Muscle of leg (tissue), 11 donors: ENCODE measurements around the gene DENND4A. TPM values are rescaled to one million over a fixed set of nuclear protein-coding genes. Genes with fewer than 3 reads are reported as not detected.

Experiments used
- DNase-seq: peaks from one replicate; pipeline ENCODE4 v3.0.0; 2013
- H3K27ac ChIP-seq: one replicate; pipeline ENCODE4 v1.5.1; 2013; ENCODE audit warnings: mild to moderate bottlenecking, low read length, control low read depth
- H3K27me3 ChIP-seq: one replicate; pipeline ENCODE4 v1.6.1; 2013; ENCODE audit warnings: low read length; ENCODE audit not compliant: control insufficient read depth, insufficient read depth
- H3K36me3 ChIP-seq: one replicate; pipeline ENCODE4 v1.6.1; 2013; ENCODE audit warnings: low read length; ENCODE audit not compliant: control insufficient read depth, insufficient read depth
- H3K4me1 ChIP-seq: one replicate; pipeline ENCODE4 v1.6.1; 2013; ENCODE audit warnings: low read length; ENCODE audit not compliant: control insufficient read depth, insufficient read depth
- H3K4me3 ChIP-seq: one replicate; pipeline ENCODE4 v1.5.1; 2013; ENCODE audit warnings: low read length, control low read depth
- H3K9me3 ChIP-seq: replicated peaks from 2 replicates; pipeline ENCODE4 v1.6.1; 2013; ENCODE audit warnings: low read depth, low read length; ENCODE audit not compliant: control insufficient read depth
- WGBS: methylation state at CpG from one replicate; pipeline ENCODE4 v1.1.5; 2013; ENCODE audit warnings: missing lambda C conversion rate; ENCODE audit not compliant: insufficient coverage; 5-methylcytosine and 5-hydroxymethylcytosine counted together
- polyA plus RNA-seq, 8 donors: library from polyadenylated mRNA; unstranded; fragments of 120-200 nt; gene quantifications; one replicate each; pipeline versions ENCODE4 v1.2.1 to v1.2.3, GENCODE V29; 2013; ENCODE audit warnings: inconsistent platforms in 1 of 8, low replicate concordance in 1 of 8; ENCODE audit not compliant: insufficient read length in 8 of 8, insufficient read depth in 1 of 8
- total RNA-seq: library from RNA; stranded (reverse); fragments of 120-200 nt; gene quantifications from one replicate; pipeline ENCODE4 v1.2.4, GENCODE V29; 2013

DENND4A gene
- total and polyA plus RNA-seq, 9 donors: 8.6 to 19.5 (median 11.5) TPM

DNA sequence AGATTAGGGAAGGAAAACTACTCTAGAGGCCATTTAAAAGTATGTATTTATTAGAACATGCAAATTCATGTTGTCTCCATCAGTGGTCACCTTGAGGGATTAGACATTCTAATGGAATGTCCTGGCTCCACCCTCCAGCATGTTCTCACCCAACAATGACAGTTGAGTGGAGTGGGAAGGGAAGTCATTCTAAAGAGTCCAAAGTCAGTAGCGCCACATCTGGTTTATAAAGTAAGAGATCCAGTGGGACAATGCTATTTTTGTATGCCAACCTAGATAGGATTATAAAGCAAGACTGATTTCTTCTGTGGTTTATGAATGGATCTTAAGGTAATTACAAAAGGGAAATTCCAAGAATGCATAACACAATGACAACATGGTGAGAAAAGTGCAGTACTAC, 137.1 kb downstream of the DENND4A start:
- H3K9me3 ChIP-seq: no peaks in the 10 kb centered on the region
- no peak for DNase-seq
- WGBS: 100% methylated on average over 1 of the region's 1 CpG
- no peaks in the 10 kb centered on the region for H3K4me1 ChIP-seq
- peaks cover 35% of the 10 kb centered on the region for H3K36me3 ChIP-seq
- no peaks in the 10 kb centered on the region for H3K27me3 ChIP-seq
- no peak overlapping the region for H3K4me3 ChIP-seq
- H3K27ac ChIP-seq: no peak overlapping the region

DNA sequence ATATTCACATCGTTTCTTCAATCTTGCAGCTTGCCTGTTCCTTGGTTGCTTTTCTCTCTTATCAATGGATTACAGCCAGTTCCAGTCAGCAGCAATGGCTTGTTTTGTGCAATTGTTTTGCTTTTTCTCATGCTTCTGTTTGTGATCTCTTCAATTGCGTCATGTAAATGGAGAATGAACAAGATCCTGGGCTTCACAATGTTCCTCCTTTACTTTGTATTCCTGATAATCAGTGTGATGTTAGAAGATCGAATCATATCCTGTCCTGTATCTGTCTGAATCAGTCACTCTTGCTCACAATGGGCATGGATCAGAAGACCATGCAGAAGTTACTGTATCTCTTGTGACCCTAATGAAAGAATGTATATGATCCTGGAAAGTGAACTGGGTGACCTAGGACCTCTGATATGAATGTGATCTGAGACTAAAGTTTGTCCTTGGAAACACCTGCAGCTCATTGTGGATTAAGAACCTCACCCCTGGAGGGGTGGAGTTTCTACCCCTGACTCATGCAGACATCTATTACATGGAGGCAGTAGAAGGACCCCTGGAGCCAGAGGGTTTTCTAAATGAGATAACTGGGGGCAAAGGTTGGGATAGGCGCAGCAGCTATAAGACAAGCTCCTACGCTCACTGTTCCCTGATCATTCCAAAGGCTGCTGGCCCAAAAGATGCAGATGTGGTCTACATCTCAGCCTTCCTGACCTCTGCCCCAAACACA, 138.1 kb downstream of the DENND4A start:
- no peaks in the 10 kb centered on the region for H3K9me3 ChIP-seq
- no peak overlapping the region for H3K4me3 ChIP-seq
- DNase-seq: no peak
- 100% methylated on average over 2 of the region's 5 CpGs for WGBS
- H3K27me3 ChIP-seq: no peaks in the 10 kb centered on the region
- H3K4me1 ChIP-seq: no peaks in the 10 kb centered on the region
- no peak overlapping the region for H3K27ac ChIP-seq
- peaks cover 35% of the 10 kb centered on the region for H3K36me3 ChIP-seq

GRCh38 chr15:65653341-65653740, 138.8 kb downstream of the DENND4A start:
- Histone ChIP-seq H3K36me3 (peaks cover 35% of the 10 kb centered on the region), H3K4me1 (no peaks in the 10 kb centered on the region), H3K27me3 (no peaks in the 10 kb centered on the region)

GRCh38 chr15:65651831-65652749, 140.0 kb downstream of the DENND4A start:
- peaks cover 31% of the 10 kb centered on the region for H3K36me3 ChIP-seq
- no peaks in the 10 kb centered on the region for H3K9me3 ChIP-seq
- DNase-seq: no peak
- H3K4me3 ChIP-seq: no peak overlapping the region
- H3K27ac ChIP-seq: no peak overlapping the region
- no peaks in the 10 kb centered on the region for H3K27me3 ChIP-seq
- 81% methylated on average over 5 of the region's 11 CpGs for WGBS
- no peaks in the 10 kb centered on the region for H3K4me1 ChIP-seq

More at GRCh38 chr15:65653341-65653740, 138.8 kb downstream of the DENND4A start:
- DNase-seq: no peak
- Histone ChIP-seq H3K27ac (no peak overlapping the region), H3K4me3 (no peak overlapping the region), H3K9me3 (no peaks in the 10 kb centered on the region)

GRCh38 chr15:65651042-65651322, 141.1 kb downstream of the DENND4A start:
- no CpG with 5 or more reads among the region's 1 CpG for WGBS
- H3K4me3 ChIP-seq: no peak overlapping the region
- no peaks in the 10 kb centered on the region for H3K27me3 ChIP-seq
- peaks cover 25% of the 10 kb centered on the region for H3K36me3 ChIP-seq
- H3K4me1 ChIP-seq: no peaks in the 10 kb centered on the region
- no peaks in the 10 kb centered on the region for H3K9me3 ChIP-seq
- no peak for DNase-seq
- no peak overlapping the region for H3K27ac ChIP-seq

GRCh38 chr15:65650312-65651041, 141.6 kb downstream of the DENND4A start:
- Histone ChIP-seq H3K27me3 (no peaks in the 10 kb centered on the region), H3K9me3 (no peaks in the 10 kb centered on the region), H3K27ac (no peak overlapping the region), H3K4me3 (no peak overlapping the region), H3K4me1 (no peaks in the 10 kb centered on the region), H3K36me3 (peaks cover 24% of the 10 kb centered on the region)
- 95% methylated on average over 6 of the region's 12 CpGs for WGBS
- no peak for DNase-seq

DNA sequence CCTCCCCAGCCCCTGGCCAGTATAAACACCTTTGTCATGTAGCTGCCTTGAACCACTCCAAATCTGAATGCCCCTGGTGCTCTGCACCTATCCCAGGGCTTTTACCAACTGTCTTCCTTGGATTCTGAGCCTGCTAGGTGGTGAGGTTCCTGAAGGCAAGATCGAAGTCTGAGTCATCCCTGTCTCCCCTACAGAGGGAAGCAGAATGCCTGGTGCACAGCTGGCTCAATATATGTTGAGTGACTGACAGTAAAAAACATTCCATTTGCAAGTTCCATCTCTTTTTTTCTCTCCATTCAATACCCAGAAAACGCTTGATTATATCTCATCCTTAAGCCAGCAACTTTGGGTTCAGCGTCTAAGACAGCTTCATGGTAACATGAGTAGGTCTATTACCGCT, 145.6 kb downstream of the DENND4A start:
- 47% methylated on average over 3 of the region's 4 CpGs for WGBS
- Histone ChIP-seq H3K4me1 (peaks cover 11% of the 10 kb centered on the region), H3K4me3 (no peak overlapping the region), H3K27ac (no peak overlapping the region), H3K9me3 (no peaks in the 10 kb centered on the region), H3K36me3 (peaks cover 8% of the 10 kb centered on the region), H3K27me3 (no peaks in the 10 kb centered on the region)
- DNase-seq: no peak

DNA sequence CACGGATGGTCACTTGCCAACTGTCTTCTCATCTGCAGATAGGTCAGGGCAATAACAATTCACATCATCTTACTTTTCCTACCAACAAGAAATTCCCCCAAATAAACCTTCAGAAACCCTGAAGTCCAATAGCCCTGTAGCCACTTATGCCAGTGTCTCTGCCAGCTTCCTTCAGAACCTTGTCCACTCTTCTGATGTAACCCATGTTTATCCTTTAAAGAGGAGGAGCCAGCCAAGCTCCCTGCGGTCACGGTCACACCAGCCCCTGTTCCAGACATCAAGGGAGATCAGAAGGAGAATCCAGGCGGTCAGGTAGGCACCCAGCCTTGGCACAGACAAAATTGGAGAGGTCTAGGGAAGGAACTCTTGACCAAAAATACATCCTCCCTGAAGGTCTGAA, 146.7 kb downstream of the DENND4A start:
- DNase-seq: no peak
- Histone ChIP-seq H3K36me3 (no peaks in the 10 kb centered on the region), H3K27ac (no peak overlapping the region), H3K4me1 (peaks cover 12% of the 10 kb centered on the region), H3K4me3 (no peak overlapping the region), H3K9me3 (no peaks in the 10 kb centered on the region), H3K27me3 (no peaks in the 10 kb centered on the region)
- WGBS: 60% methylated on average over 1 of the region's 4 CpGs

DNA sequence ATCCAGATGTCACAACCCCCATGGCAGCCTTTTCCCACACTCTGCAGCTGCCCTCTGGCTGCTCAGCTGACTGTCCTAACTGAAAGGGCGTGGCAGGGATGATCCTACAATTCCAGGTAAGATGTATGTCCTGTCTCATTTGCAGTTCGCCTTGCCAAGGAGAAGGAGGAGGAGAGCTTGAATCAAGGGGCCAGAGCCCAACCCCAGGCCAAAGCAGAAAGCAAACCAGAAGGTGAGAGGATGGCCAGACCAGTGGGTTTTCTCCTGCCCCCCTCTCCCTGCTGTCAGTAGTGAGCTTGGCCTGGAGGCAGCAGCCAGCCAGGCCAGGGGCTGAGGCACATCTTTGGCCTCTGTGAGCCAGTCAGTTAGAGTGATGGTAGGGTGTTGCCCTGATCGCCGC, 147.8 kb downstream of the DENND4A start:
- WGBS: 82% methylated on average over 1 of the region's 4 CpGs
- Histone ChIP-seq H3K4me1 (peaks cover 12% of the 10 kb centered on the region), H3K36me3 (no peaks in the 10 kb centered on the region), H3K4me3 (no peak overlapping the region), H3K27ac (no peak overlapping the region), H3K27me3 (no peaks in the 10 kb centered on the region), H3K9me3 (no peaks in the 10 kb centered on the region)
- no peak for DNase-seq

- no peaks in the 10 kb centered on the region for H3K9me3 ChIP-seq
Measured at GRCh38 chr15:65642594-65642993, 149.5 kb downstream of the DENND4A start.

More at GRCh38 chr15:65642594-65642993, 149.5 kb downstream of the DENND4A start:
- H3K4me1 ChIP-seq: peaks cover 12% of the 10 kb centered on the region
- WGBS: 54% methylated on average over 4 of the region's 6 CpGs
- H3K27ac ChIP-seq: no peak overlapping the region
- H3K4me3 ChIP-seq: no peak overlapping the region
- no peak for DNase-seq
- H3K27me3 ChIP-seq: no peaks in the 10 kb centered on the region
- no peaks in the 10 kb centered on the region for H3K36me3 ChIP-seq
